Endothelial cell of umbilical vein (primary cell): ENCODE results near the gene ADAMTS12.

Experiments used
- FOS ChIP-seq: IDR thresholded peaks from 2 replicates; pipeline ENCODE4 v1.6.1; 2011; ENCODE audit warnings: mild to moderate bottlenecking, low read length, moderate library complexity, borderline replicate concordance; ENCODE audit not compliant: insufficient read depth
- MYC ChIP-seq: IDR thresholded peaks from one replicate; pipeline ENCODE4 v1.6.1; 2011; ENCODE audit warnings: mild to moderate bottlenecking, low read depth, low read length
- TF ChIP-seq, protein P1 (sequence below), 2 donors: IDR thresholded peaks; 1 replicate in 1 of 2; 2 replicates in 1 of 2; pipeline ENCODE4 v1.5.1; 2011; ENCODE audit warnings: low read length in 2 of 2, mild to moderate bottlenecking in 2 of 2, moderate library complexity in 2 of 2, control low read depth in 1 of 2, inconsistent platforms in 1 of 2, low read depth in 1 of 2; ENCODE audit not compliant: insufficient read depth in 1 of 2; ENCODE audit errors: extremely low read depth in 1 of 2

DNA sequence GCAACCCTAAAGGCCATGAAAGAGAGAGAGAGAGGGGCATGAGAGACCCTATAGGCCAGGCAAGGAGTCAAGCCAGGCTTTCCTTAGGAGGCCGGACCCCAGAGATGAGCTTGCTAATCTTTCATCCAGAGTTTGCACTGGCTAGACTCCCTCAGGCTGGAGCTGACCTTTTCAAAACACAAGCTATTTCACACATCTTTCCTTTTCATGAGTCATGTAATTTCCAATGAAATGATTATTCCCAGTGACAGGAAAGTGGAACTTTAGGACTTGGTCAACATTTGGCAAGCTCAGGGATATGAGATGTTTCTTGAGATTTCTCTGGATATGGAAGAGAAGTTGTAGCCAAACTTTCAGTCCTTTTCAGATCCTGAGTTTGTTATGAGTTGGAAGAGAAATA, 333.3 kb downstream of the ADAMTS12 start:
- TF ChIP-seq FOS (no peak), MYC (no peak)
- TF ChIP-seq, protein P1, sequence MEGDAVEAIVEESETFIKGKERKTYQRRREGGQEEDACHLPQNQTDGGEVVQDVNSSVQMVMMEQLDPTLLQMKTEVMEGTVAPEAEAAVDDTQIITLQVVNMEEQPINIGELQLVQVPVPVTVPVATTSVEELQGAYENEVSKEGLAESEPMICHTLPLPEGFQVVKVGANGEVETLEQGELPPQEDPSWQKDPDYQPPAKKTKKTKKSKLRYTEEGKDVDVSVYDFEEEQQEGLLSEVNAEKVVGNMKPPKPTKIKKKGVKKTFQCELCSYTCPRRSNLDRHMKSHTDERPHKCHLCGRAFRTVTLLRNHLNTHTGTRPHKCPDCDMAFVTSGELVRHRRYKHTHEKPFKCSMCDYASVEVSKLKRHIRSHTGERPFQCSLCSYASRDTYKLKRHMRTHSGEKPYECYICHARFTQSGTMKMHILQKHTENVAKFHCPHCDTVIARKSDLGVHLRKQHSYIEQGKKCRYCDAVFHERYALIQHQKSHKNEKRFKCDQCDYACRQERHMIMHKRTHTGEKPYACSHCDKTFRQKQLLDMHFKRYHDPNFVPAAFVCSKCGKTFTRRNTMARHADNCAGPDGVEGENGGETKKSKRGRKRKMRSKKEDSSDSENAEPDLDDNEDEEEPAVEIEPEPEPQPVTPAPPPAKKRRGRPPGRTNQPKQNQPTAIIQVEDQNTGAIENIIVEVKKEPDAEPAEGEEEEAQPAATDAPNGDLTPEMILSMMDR (IDR thresholded peaks at IDR 0.05; ENCODE audit: extremely low read depth in 1 of 2, insufficient read depth in 1 of 2, low read depth in 1 of 2, low read length in 2 of 2), result no peak
